Sciatic nerve (tissue), 2 donors: ENCODE data around the gene LGSN. TPM values are rescaled to one million over a fixed set of nuclear protein-coding genes. Genes with fewer than 3 reads are reported as not detected.
"Not testable (repeated sequence)": the region's sequence is repeated elsewhere in the genome, so short reads cannot be mapped to it uniquely, and the experiment has no call there.

ENCODE experiments used
- ATAC-seq: fragments of 200-7000 bp; cut with Tn5 transposase; one replicate; pipeline ENCODE4 v1.9.1; 2020; ENCODE audit warnings: mild to moderate bottlenecking, moderate library complexity
- DNase-seq: peaks from one replicate; pipeline ENCODE4 v3.0.0-alpha.2; 2020; ENCODE audit warnings: low spot score
- intact Hi-C: fragments of 100-400 bp; cut with DNase I; formaldehyde crosslinking; loops from one replicate; pipeline ENCODE4 v1.14.2; 2022
- total RNA-seq: library from RNA; stranded (reverse); fragmentation: NEBNext Ultra II Directional; extraction: Animal tissue kit (Norgen Biotek cat#: 25700); gene quantifications from one replicate; pipeline ENCODE4 v1.2.1, GENCODE V29; 2021
- donor health status: DM: no; HTN: no; CAD: no.
- donor health status: DM: no; HTN: no; CAD: no.

LGSN gene
- not detected for total RNA-seq

- ATAC-seq (no peak), DNase-seq (no peak)
- intact Hi-C loops, result no loop called here
These were observed at the start of gene LGSN for GRCh38 chr6:63319939-63320338. Gene LGSN, minus strand, starts transcription at chr6:63319983. Its CDS starts 40 bp downstream, at chr6:63319943.

- ATAC-seq, result no peak
These were observed 48.6 kb upstream of the LGSN start for GRCh38 chr6:63368347-63368746.

GRCh38 chr6:63362500-63363120 is 42.8 kb upstream of the LGSN start:
- intact Hi-C loops, DNase-seq, ATAC-seq: not testable (repeated sequence)

More at GRCh38 chr6:63368347-63368746, 48.6 kb upstream of the LGSN start:
- no peak for DNase-seq
- intact Hi-C loops, result no loop called here

- intact Hi-C loops, ATAC-seq, DNase-seq: not testable (repeated sequence)
These were observed 37.6 kb upstream of the LGSN start for GRCh38 chr6:63357384-63357783.

GRCh38 chr6:63355632-63356031 is 35.8 kb upstream of the LGSN start:
- DNase-seq (no peak), ATAC-seq (no peak)
- intact Hi-C loops, result no loop called here

- no peak for ATAC-seq
- intact Hi-C loops, result no loop called here
- no peak for DNase-seq
These were observed 33.5 kb upstream of the LGSN start for GRCh38 chr6:63353286-63353630.

GRCh38 chr6:63352544-63353285 is 32.9 kb upstream of the LGSN start:
- intact Hi-C loops, result no loop called here
- DNase-seq, result no peak
- ATAC-seq, result peak; percentile 83

- intact Hi-C loops, result no loop called here
- ATAC-seq, result no peak
- no peak for DNase-seq
These were observed 32.3 kb upstream of the LGSN start for GRCh38 chr6:63352069-63352543.

- DNase-seq (no peak), ATAC-seq (no peak)
- intact Hi-C loops, result no loop called here
These were observed 29.6 kb upstream of the LGSN start for GRCh38 chr6:63349401-63349800.

- ATAC-seq (no peak), DNase-seq (no peak)
- intact Hi-C loops, result no loop called here
These were observed 29.1 kb upstream of the LGSN start for GRCh38 chr6:63348836-63349235.

- intact Hi-C loops, result no loop called here
- ATAC-seq (no peak), DNase-seq (no peak)
These were observed 27.8 kb upstream of the LGSN start for GRCh38 chr6:63347599-63347998.

GRCh38 chr6:63346217-63346835 is 26.5 kb upstream of the LGSN start:
- intact Hi-C loops, result no loop called here
- DNase-seq, result no peak
- no peak for ATAC-seq

- ATAC-seq, result no peak
- intact Hi-C loops, result no loop called here
- no peak for DNase-seq
These were observed 20.6 kb upstream of the LGSN start for GRCh38 chr6:63340351-63340750.

GRCh38 chr6:63334652-63335051 is 14.9 kb upstream of the LGSN start:
- ATAC-seq, DNase-seq, intact Hi-C loops: not testable (repeated sequence)

GRCh38 chr6:63333440-63333839 is 13.7 kb upstream of the LGSN start:
- intact Hi-C loops, result no loop called here
- ATAC-seq (no peak), DNase-seq (no peak)

GRCh38 chr6:63326630-63327029 is 6.8 kb upstream of the LGSN start:
- intact Hi-C loops, DNase-seq, ATAC-seq: not testable (repeated sequence)

- ATAC-seq (no peak), DNase-seq (no peak)
- intact Hi-C loops, result no loop called here
These were observed 3.2 kb upstream of the LGSN start for GRCh38 chr6:63322981-63323380.

GRCh38 chr6:63321821-63322220 is 2.0 kb upstream of the LGSN start:
- no peak for DNase-seq
- intact Hi-C loops, result no loop called here
- no peak for ATAC-seq

- intact Hi-C loops, result no loop called here
- DNase-seq (no peak), ATAC-seq (no peak)
These were observed 2.1 kb downstream of the LGSN start for GRCh38 chr6:63317641-63318040.

- DNase-seq (no peak), ATAC-seq (no peak)
- intact Hi-C loops, result no loop called here
These were observed 3.7 kb downstream of the LGSN start for GRCh38 chr6:63316113-63316512.
